ENCODE measurements around the gene DDX4.

DNA sequence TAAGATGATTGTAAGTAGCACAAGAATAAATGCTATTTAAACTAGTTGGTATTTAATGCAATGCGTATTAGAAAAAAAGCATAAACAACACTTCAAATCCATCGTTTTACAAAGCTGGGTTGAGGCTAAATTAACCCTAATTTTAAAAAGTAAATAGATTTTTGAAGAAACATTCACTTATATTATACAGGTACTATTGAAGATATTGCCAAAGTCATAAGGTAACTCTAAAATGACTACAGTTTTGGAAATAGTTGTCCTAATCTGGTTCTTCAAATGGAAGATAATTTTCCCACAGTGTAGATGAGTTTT is 45.8 kb upstream of the DDX4 start:
- no peak for TF ChIP-seq POLR2AphosphoS5 (IDR thresholded peaks at IDR 0.05; ENCODE audit: low read depth, low read length)
- no peak for TF ChIP-seq REST (IDR thresholded peaks at IDR 0.05; ENCODE audit: insufficient read depth in 1 of 2, low read depth in 2 of 2, low read length in 2 of 2)
- no peak for TF ChIP-seq TAF1 (IDR thresholded peaks at IDR 0.05; ENCODE audit: borderline replicate concordance, insufficient read depth, low read length)
- no peak for TF ChIP-seq SIN3A (IDR thresholded peaks at IDR 0.05; ENCODE audit: borderline replicate concordance, insufficient read depth, low read length)
- no peak for TF ChIP-seq FOXP2 (optimal IDR thresholded peaks at IDR 0.05; ENCODE audit: borderline replicate concordance, extremely low read depth, extremely low read length, insufficient read depth)

All from PFSK-1 (cell line).